NCI-H2196 treated with DMSO at 0.1 percent for 48 hours (cell line): ENCODE data around the gene ISG15.
A peak's percentile ranks its signal among the peaks of the same experiment; 100 is the strongest.
"Not testable (repeated sequence)": the region's sequence is repeated elsewhere in the genome, so short reads cannot be mapped to it uniquely, and the experiment has no call there.

Experiments
- DNase-seq: peaks from one replicate; lab custom pipeline; 2025; ENCODE audit not compliant: unreplicated experiment; lab: John Stamatoyannopoulos, UW

The ISG15 gene

GRCh38 chr1:994546-994945, 18.8 kb upstream of the ISG15 start:
- not testable (repeated sequence) for DNase-seq

GRCh38 chr1:995665-996633, 17.3 kb upstream of the ISG15 start:
- no peak for DNase-seq

DNA sequence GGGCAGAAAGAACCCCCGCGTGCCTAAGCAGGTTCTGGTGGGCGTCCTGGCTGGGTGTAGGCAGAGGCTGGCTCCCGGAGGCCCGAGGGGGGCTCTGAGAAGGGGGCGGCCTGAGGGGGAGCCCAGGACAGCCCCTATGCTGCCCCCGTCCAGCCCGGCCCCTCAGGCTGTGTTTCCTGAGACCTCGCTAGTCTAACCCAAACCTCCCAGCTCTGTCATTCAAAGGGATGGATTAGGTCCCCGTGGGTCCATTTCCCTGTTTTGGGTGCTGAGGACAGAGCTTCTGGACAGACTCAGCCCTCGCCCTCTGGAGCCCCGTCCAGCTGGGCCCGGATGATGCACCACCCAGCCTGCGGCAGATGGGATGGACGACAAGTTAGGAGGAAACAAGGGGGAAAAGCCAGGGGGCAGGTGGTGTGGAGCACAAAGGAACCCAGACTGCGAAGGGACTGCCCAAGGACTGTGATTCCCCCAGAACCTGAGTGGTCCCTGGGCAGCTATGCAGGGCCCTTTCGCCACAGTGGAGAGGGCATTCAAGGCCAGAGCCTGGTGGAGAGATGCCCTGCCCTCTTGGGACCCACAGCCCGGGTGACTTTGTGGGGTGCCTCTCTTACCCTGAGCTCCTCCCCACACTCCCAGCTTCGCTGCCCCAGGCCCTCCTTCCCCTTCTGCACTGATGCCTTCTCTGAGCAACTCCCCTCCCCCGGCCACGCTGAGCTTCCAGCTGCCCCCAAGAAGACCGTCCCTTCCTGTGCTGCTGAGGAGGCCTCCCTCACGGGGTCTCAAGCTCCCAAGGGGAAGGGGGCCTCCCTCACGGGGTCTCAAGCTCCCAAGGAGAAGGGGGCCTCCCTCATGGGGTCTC, 16.2 kb upstream of the ISG15 start:
- DNase-seq = no peak

- DNase-seq = no peak
These were observed 15.6 kb upstream of the ISG15 start for GRCh38 chr1:997713-997992.

DNA sequence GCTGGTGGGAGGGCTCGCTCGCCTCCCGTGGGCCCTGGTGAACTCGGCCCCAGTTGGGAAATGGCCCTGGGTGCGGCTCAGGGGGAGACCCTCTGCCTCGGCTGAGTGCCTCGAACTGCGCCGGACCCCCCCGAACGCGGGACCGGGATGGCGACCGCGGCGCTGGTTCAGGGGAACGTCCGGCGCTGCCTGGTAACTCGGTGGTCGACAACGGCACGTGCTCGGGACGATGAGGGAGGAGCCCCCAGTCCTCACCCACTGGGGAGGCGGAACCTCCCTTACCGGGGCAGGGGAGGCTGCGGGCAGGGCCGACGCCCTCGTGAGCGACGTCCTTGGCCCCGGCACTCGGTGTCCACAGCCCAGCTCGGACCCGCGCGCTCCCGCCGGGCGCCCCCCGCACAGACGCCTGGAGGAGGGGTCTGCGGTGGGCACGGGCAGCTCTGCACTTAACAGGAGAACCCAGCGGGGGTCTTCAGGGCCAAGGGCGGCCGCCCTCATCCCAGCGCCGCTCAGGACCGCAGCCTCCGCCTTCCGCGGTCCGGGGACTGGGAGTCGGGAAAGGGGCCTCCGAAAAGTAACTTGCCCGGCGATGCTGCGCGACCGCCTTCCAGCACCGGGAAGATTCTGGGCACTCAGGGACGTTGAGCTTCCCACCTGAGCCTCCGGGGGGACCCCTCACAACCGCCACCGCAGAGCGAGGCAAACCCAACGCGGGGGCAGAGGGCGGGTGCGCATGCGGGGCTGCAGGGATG, 15.1 kb upstream of the ISG15 start:
- no peak for DNase-seq

DNA sequence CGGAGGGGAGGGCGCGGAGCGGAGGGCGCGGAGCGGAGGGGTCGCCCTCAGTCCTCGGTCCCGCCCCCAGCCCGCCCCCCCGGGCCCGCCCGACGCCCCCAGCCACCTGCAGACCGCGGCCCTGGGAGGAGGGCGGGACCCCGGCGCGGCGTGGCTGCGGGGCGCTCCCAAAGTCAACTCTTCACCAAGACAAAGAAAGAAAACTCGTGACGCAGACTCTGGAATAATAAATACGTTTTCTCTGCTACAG, 14.6 kb upstream of the ISG15 start:
- DNase-seq = no peak

DNA sequence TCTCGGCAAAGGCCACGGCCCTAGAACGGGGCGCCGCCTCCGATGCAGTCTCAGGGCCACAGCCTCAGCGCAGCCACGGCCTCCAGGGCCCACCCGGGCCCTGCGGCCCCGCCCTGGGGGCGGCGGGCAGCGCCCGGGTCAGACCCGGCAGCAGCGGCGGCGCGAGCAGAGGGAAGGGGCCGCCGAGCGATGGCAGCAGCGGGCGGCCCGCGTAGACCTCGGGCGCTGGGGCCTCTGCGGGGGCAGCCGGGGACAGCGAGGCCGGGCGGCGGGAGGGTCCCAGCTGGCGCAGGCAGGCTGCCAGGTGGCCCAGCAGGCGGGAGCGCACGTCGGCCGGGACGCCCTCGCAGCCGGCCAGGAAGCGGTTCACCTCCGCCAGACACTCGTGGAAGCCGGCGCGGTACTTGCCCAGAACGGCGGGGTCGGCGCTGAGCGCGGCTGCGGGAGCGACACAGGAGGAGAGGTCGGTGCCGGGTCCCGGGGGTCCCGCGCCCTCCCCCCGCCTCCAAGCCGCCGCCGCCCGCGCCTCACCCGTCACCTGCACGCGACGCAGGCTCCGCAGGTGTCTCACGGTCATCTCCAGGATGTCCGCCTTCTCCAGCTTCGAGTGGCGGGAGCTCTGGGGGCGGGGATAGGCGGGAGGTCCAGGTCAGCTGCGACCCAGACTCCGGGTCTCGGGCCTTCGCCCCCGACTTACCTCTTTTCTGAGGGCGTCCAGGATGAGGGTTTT, 14.1 kb upstream of the ISG15 start:
- no peak for DNase-seq

DNA sequence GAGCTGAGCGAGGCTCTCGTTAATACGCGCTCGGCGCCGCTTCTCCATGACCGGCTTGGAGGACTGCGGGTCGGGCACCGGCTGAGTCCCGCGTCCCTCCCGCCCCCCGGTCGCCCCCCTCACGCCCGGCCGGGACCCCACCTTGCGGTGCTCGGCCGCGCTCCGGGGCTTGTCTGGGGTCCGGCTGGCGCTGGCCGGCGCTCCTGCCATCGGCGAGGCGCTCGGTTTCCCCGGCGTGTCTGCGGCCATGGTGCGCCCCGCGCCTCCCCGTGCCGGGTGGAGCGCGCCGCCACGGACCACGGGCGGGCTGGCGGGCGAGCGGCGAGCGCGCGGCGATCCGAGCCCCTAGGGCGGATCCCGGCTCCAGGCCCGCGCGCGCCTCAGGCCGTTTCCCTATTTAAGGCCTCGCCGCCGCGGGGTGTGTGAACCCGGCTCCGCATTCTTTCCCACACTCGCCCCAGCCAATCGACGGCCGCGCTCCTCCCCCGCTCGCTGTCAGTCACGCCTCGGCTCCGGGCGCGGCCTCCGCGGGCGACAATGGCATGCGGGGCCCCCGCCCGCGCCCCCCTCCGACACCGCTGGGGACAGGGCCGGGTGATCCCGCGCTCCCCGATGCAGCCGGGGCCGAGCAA, 13.5 kb upstream of the ISG15 start, which contains the start of gene HES4:
Gene HES4, minus strand, starts transcription at position 373 of the 632 bp plus-strand sequence. Its CDS starts 124 bp downstream, at position 249.
- DNase-seq = peak; percentile 75

DNA sequence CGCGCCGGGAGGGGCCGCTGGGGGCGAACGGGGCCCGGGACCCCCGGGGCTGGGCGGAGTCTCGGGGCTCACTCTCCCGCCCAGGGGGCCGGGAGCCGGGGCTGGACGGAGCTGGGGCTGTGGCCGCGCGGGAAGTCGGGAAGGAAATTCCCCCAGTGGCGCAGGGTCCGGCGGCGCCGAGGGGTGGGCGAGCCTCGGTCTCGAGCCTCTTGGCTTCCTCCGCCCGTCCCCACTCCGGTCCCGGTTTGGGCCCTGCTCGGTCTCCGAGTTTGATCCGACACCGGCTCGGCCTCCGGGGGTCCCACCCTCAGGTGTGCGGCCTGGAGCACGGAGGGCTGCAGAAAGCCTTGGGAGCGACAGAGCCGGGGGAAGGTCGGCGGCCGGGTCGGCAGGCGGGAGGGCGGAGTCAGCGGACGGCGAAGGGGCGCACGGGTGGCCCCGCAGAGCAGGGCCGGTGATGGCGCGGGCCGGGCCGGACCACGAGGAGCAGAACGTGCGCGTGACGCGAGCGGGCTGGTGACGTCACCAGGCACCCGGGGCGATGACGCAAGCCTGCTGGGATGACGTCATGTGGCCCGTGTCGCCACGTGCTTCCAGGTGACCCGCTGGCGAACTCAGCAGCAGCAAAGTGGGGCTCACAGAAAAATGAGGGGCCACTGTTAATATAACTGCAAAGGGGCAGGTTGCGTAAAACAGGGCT, 12.8 kb upstream of the ISG15 start:
- peak; percentile 62 for DNase-seq

GRCh38 chr1:1001057-1001783, 12.1 kb upstream of the ISG15 start:
- DNase-seq = no peak

- DNase-seq = no peak
These were observed 9.5 kb upstream of the ISG15 start for GRCh38 chr1:1003618-1004419.

DNA sequence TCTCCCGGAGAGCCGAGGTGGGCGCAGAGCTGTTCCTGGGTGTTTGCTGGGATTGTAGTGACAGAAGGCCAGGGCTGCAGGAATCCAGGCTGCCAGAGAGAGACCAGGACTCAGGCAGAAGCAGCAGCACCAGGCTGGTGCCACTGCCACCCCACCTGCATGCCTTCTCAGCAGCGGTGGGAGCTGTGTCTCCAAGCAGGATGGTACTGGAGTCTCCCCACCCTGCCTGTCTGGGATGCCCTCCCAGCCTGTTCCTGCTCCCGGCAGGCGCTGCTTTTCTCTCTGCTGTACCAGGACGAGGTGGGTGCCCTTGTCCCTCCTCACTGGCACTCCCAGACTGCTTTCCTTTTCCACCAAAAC, 8.9 kb upstream of the ISG15 start:
- no peak for DNase-seq

DNA sequence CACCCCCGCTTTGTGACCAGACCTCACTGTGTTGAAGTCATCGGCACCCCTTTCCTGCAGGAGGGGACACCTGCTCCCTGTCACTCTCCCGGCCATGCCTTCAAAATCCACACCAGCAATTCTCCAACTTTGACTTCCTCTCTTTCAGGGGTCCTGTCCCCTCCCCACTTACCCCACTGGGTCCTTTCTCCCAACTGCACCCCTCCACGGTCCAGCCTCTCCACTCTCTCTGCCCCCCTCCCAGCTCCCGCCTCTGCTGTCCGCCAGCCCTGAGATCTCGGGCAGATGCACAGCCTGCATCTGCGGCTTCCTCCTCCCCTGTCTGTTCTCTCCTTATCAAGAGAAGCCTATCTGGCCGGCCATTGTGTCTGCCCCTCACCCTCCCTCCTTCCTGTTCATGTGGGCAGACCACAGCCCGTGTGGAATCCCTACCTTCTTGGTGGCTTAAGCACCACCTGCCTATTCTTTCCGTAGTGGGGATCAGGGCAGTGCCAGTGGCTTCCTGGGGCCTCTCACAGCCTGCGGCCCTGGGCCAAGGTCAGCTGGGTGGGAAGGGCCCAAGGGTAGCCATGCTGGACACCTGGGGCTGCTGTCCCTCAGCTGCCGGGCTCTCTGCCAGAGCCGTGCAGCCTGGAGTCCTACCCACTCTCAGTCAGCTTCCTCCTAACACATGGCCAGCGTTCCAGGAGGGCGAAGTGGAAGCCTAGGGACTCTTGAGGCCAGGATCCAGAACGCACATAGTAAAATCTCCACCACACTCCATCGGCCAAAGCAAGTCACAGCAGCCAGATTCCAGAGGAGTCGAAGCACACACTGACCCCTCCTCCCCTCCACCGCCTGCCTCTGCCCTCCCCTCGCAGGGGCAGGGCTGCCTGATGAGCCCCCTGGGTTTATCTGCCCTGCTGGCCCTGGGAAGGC, 8.3 kb upstream of the ISG15 start:
- peak; percentile 81 for DNase-seq

DNA sequence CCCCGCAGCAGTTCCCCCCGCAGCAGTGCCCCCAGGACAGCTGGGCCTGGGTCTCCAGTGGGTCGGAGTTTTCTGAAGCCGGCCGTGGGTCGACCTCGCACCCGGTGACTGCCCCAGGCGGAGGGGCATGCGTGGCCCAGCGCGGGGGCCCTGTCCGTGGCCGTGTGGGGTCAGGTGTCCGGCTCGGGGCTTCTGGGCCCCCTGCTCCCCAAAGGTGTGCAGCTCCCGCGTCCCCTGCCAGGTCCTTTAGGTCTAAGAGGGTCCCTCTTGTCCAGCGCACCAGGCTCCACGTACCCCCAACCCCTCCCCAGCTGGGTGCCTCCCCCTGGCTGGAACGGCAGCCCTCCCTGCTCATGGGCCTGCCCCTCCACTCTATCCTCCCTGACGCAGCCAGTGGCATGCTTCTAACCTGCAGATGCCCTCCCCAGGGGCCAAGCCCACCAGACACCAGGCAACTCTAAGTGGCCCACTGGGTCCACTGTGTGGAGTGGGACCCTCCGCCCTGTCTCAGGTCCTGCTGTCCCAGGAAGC, 7.5 kb upstream of the ISG15 start:
- DNase-seq = no peak

- DNase-seq = no peak
These were observed 6.8 kb upstream of the ISG15 start for GRCh38 chr1:1006305-1007159.

DNA sequence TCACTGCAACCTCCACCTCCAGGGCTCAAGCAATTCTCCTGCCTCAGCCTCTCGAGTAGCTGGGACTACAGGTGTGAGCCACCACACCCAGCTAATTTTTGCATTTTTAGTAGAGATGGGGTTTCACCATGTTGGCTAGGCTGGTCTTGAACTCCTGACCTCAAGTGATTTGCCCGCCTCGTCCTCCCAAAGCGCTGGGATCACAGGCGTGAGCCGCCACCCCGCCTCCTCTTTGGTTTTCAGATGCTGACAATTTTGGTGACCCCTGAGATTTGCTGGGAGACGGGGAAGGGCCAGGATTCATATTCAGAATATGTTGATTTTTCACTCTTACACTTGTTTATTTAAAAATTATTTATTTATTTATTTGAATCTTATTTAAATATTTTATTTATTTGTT, 3.2 kb upstream of the ISG15 start:
- DNase-seq = not testable (repeated sequence)
